Measurements from ENCODE around the gene JCAD. TPM values are rescaled to one million over a fixed set of nuclear protein-coding genes. Genes with fewer than 3 reads are reported as not detected.

JCAD gene
- total RNA-seq, 2 donors from 2014 or later: 40.8 to 52.2 TPM

GRCh38 chr10:30088178-30088577, 28.8 kb upstream of the JCAD start:
- peak; percentile 56 for DNase-seq
- Histone ChIP-seq H3K36me3 (ENCODE audit: control insufficient read depth, insufficient read depth, low read length) (no peaks in the 10 kb centered on the region), H3K4me1 (ENCODE audit: control insufficient read depth, insufficient read depth, low read length) (no peaks in the 10 kb centered on the region), H3K27me3 (ENCODE audit: control insufficient read depth, insufficient read depth, low read length, poor library complexity, severe bottlenecking) (peaks cover 33% of the 10 kb centered on the region), H3K4me3 (ENCODE audit: low read length) (no peak overlapping the region), H3K9me3 (ENCODE audit: control insufficient read depth, low read length) (no peaks in the 10 kb centered on the region), H3K27ac (ENCODE audit: low read depth, low read length) (no peak overlapping the region), H3K9ac (ENCODE audit: extremely low read depth, low read length, poor library complexity, severe bottlenecking) (no peak overlapping the region)
- no peak overlapping the region for H3K4me3 Mint-ChIP-seq
- H3K36me3 Mint-ChIP-seq (ENCODE audit: low read depth): no peaks in the 10 kb centered on the region
- H3K27me3 Mint-ChIP-seq (ENCODE audit: insufficient read depth): peaks cover 59% of the 10 kb centered on the region
- no peak overlapping the region for H3K27ac Mint-ChIP-seq
- H3K4me1 Mint-ChIP-seq: peaks cover 6% of the 10 kb centered on the region
- WGBS, 2 experiments (ENCODE audit: insufficient coverage in 1 of 2, insufficient read length in 1 of 2): 13 to 48% methylated on average over 2 to 3 of the region's 3 CpGs
- H3K9me3 Mint-ChIP-seq: no peaks in the 10 kb centered on the region
- TF ChIP-seq CTCF (conservative IDR thresholded peaks at IDR 0.05): no peak

GRCh38 chr10:30083934-30084333, 24.5 kb upstream of the JCAD start:
- no peak for DNase-seq
- H3K9me3 Mint-ChIP-seq: peaks cover 3% of the 10 kb centered on the region
- H3K27ac ChIP-seq (ENCODE audit: low read depth, low read length): no peak overlapping the region
- H3K27me3 ChIP-seq (ENCODE audit: control insufficient read depth, insufficient read depth, low read length, poor library complexity, severe bottlenecking): peaks cover 41% of the 10 kb centered on the region
- no peak overlapping the region for H3K4me3 Mint-ChIP-seq
- no peak for TF ChIP-seq CTCF (conservative IDR thresholded peaks at IDR 0.05)
- no peak overlapping the region for H3K4me3 ChIP-seq (ENCODE audit: low read length)
- no peaks in the 10 kb centered on the region for H3K36me3 Mint-ChIP-seq (ENCODE audit: low read depth)
- peaks cover 74% of the 10 kb centered on the region for H3K27me3 Mint-ChIP-seq (ENCODE audit: insufficient read depth)
- 93 to 100% methylated on average over 1 of the region's 1 CpG for WGBS, 2 experiments (ENCODE audit: insufficient coverage in 1 of 2, insufficient read length in 1 of 2)
- no peak overlapping the region for H3K9ac ChIP-seq (ENCODE audit: extremely low read depth, low read length, poor library complexity, severe bottlenecking)
- peaks cover 17% of the 10 kb centered on the region for H3K4me1 Mint-ChIP-seq
- H3K27ac Mint-ChIP-seq: no peak overlapping the region
- H3K9me3 ChIP-seq (ENCODE audit: control insufficient read depth, low read length): no peaks in the 10 kb centered on the region
- no peaks in the 10 kb centered on the region for H3K36me3 ChIP-seq (ENCODE audit: control insufficient read depth, insufficient read depth, low read length)
- H3K4me1 ChIP-seq (ENCODE audit: control insufficient read depth, insufficient read depth, low read length): peaks cover 4% of the 10 kb centered on the region

DNA sequence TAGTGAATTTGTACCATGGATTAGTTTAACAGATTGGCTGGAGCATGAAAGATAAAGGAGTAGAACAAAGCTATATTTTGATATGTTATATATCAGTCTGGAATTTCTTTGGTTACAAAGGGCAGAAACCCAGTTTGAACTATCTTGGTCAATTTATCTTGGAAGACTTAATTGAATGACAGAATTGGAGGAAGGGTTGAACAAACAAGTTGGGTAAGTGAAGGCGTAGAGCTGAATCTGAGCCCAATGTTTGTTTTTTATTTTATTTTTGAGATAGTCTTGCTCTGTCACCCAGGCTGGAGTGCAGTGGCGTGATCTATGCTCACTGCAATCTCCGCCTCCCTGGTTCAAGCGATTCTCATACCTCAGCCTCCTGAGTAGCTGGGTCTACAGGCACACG, 21.8 kb upstream of the JCAD start:
- peaks cover 64% of the 10 kb centered on the region for H3K27me3 ChIP-seq (ENCODE audit: control insufficient read depth, insufficient read depth, low read length, poor library complexity, severe bottlenecking)
- no peak for TF ChIP-seq CTCF (conservative IDR thresholded peaks at IDR 0.05)
- H3K9ac ChIP-seq (ENCODE audit: extremely low read depth, low read length, poor library complexity, severe bottlenecking): no peak overlapping the region
- no peak overlapping the region for H3K27ac Mint-ChIP-seq
- WGBS, 2 experiments (ENCODE audit: insufficient coverage in 1 of 2, insufficient read length in 1 of 2): 79 to 86% methylated on average over 4 to 5 of the region's 5 CpGs
- no peaks in the 10 kb centered on the region for H3K9me3 ChIP-seq (ENCODE audit: control insufficient read depth, low read length)
- H3K9me3 Mint-ChIP-seq: peaks cover 3% of the 10 kb centered on the region
- H3K27ac ChIP-seq (ENCODE audit: low read depth, low read length): no peak overlapping the region
- H3K27me3 Mint-ChIP-seq (ENCODE audit: insufficient read depth): peaks cover 88% of the 10 kb centered on the region
- no peak overlapping the region for H3K4me3 ChIP-seq (ENCODE audit: low read length)
- H3K4me1 ChIP-seq (ENCODE audit: control insufficient read depth, insufficient read depth, low read length): peaks cover 4% of the 10 kb centered on the region
- no peak overlapping the region for H3K4me3 Mint-ChIP-seq
- no peak for DNase-seq
- H3K36me3 ChIP-seq (ENCODE audit: control insufficient read depth, insufficient read depth, low read length): no peaks in the 10 kb centered on the region
- no peaks in the 10 kb centered on the region for H3K36me3 Mint-ChIP-seq (ENCODE audit: low read depth)
- H3K4me1 Mint-ChIP-seq: peaks cover 19% of the 10 kb centered on the region
